DND-41 (cell line): Measurements from ENCODE around the gene SLC25A6.
"Not testable (repeated sequence)": the region's sequence is repeated elsewhere in the genome, so short reads cannot be mapped to it uniquely, and the experiment has no call there.

Source experiments
- ATAC-seq: fragments of 200-7000 bp; cut with Tn5 transposase; 3 replicates; pipeline ENCODE4 v1.9.1; 2021; ENCODE audit warnings: low read depth; ENCODE audit not compliant: insufficient read depth
- DNase-seq: peaks from one replicate; pipeline ENCODE4 v3.0.0-alpha.2; 2020
- H2AFZ ChIP-seq: 2 replicates; pipeline ENCODE4 v1.6.0; 2012; ENCODE audit warnings: low read depth, low read length
- H3K27ac ChIP-seq: 2 replicates; pipeline ENCODE4 v1.5.1; 2012; ENCODE audit warnings: low read length, inconsistent platforms
- H3K27me3 ChIP-seq: fragments of 200-600 bp; sonication (generic); 2 replicates; pipeline ENCODE4 v1.6.0; 2012; ENCODE audit warnings: low read length, mild to moderate bottlenecking, inconsistent platforms; ENCODE audit not compliant: insufficient read depth, poor library complexity
- H3K36me3 ChIP-seq: 2 replicates; pipeline ENCODE4 v1.5.1; 2012; ENCODE audit warnings: low read length, inconsistent platforms; ENCODE audit not compliant: insufficient read depth
- H3K4me1 ChIP-seq: 2 replicates; pipeline ENCODE4 v1.5.1; 2012; ENCODE audit warnings: mild to moderate bottlenecking, low read length; ENCODE audit not compliant: insufficient read depth
- H3K4me2 ChIP-seq: 2 replicates; pipeline ENCODE4 v1.6.0; 2012; ENCODE audit warnings: mild to moderate bottlenecking, moderate library complexity, low read length, inconsistent platforms; ENCODE audit not compliant: insufficient read depth
- H3K4me3 ChIP-seq, 2 experiments: fragments of 200-600 bp in 1 of 2; shearing (Covaris generic) in 1 of 2; 2 replicates each; pipeline ENCODE4 v1.5.1; 2012 to 2016; ENCODE audit warnings: inconsistent platforms in 2 of 2, low read length in 2 of 2, mild to moderate bottlenecking in 2 of 2, low read depth in 1 of 2, moderate library complexity in 1 of 2
- H3K79me2 ChIP-seq: 2 replicates; pipeline ENCODE4 v1.6.0; 2012; ENCODE audit warnings: low read length, inconsistent platforms; ENCODE audit not compliant: insufficient read depth
- H3K9ac ChIP-seq: 2 replicates; pipeline ENCODE4 v1.6.0; 2012; ENCODE audit warnings: low read depth, mild to moderate bottlenecking, inconsistent platforms, low read length, moderate library complexity
- H3K9me3 ChIP-seq: 2 replicates; pipeline ENCODE4 v1.5.1; 2012; ENCODE audit warnings: low read length, moderate library complexity, mild to moderate bottlenecking, inconsistent platforms; ENCODE audit not compliant: insufficient read depth, severe bottlenecking
- H4K20me1 ChIP-seq: 2 replicates; pipeline ENCODE4 v1.6.0; 2012; ENCODE audit warnings: low read length; ENCODE audit not compliant: insufficient read depth
- EZH2 ChIP-seq: IDR thresholded peaks from 3 replicates; pipeline ENCODE4 v1.6.1; 2012; ENCODE audit warnings: borderline replicate concordance, low read depth, mild to moderate bottlenecking, moderate library complexity, low read length, inconsistent platforms; ENCODE audit not compliant: severe bottlenecking
- TF ChIP-seq, protein P1 (sequence below): IDR thresholded peaks from 2 replicates; pipeline ENCODE4 v1.5.1; 2012; ENCODE audit warnings: borderline replicate concordance, low read length, moderate library complexity, mild to moderate bottlenecking; ENCODE audit not compliant: poor library complexity, severe bottlenecking; ENCODE audit errors: extremely low read depth

Gene SLC25A6

DNA sequence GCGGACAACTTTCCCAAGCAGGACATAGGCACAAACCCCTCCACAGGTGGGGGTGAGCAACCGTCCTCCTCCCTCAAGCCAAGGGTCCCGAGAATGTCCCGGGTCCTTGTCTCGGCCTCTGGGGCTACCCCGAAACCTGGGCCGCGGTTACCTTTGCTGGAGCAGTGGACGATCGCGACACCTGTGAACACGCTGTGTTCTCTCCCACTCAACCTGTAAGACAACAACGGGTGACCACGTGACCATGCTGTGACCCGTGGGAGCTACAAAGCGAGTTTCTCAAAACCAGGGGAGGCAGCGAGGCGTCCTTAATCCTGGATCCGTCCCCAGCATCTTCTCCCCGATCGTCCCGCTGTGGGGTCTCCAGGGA is 42.9 kb upstream of the SLC25A6 start:
- ATAC-seq (no peak), DNase-seq (no peak)
- Histone ChIP-seq H3K4me2 (no peak overlapping the region), H3K9me3 (no peaks in the 10 kb centered on the region), H3K4me1 (no peaks in the 10 kb centered on the region), H4K20me1 (peaks cover 2% of the 10 kb centered on the region; the same call in 1 of the 2 replicates), H3K4me3 (no peak overlapping the region), H3K79me2 (no peaks in the 10 kb centered on the region), H3K9ac (no peak overlapping the region), H2AFZ (no peak overlapping the region), H3K27ac (no peak overlapping the region), H3K36me3 (peaks cover 61% of the 10 kb centered on the region), H3K27me3 (no peaks in the 10 kb centered on the region)
- no peak for TF ChIP-seq EZH2
- TF ChIP-seq, protein P1, sequence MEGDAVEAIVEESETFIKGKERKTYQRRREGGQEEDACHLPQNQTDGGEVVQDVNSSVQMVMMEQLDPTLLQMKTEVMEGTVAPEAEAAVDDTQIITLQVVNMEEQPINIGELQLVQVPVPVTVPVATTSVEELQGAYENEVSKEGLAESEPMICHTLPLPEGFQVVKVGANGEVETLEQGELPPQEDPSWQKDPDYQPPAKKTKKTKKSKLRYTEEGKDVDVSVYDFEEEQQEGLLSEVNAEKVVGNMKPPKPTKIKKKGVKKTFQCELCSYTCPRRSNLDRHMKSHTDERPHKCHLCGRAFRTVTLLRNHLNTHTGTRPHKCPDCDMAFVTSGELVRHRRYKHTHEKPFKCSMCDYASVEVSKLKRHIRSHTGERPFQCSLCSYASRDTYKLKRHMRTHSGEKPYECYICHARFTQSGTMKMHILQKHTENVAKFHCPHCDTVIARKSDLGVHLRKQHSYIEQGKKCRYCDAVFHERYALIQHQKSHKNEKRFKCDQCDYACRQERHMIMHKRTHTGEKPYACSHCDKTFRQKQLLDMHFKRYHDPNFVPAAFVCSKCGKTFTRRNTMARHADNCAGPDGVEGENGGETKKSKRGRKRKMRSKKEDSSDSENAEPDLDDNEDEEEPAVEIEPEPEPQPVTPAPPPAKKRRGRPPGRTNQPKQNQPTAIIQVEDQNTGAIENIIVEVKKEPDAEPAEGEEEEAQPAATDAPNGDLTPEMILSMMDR = no peak

DNA sequence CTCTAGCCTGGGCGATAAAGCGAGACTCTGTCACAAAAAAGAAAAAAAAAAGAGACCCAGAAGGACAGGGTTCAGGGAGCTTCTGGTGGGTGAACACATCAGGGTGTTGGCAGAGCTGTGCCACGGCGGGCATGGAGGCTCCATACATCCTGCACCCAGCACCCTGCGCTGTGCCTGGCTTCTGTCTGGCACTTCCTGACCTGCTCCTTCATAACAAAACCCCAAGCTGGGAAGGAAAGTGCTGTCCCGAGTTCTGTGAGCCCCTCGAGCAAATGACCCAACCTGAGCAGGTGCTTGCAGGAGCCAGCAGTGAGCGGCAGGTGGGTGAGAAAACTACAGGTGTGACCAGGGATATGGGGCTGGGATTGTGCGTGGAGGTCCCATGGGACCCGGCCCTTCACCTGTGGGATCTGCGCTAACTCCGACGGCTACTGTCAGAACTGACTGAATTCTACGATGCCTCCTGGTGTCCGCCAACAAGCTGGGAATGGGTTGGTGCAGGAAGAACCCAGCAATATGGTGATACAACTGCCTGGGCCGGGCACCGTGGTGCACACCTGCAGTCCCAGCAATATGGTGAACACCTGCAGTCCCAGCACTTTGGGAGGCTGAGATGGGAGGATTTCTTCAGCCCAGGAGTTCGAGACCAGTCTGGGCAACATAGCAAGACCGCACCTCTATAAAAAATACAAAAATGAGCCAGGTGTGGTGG is 41.9 kb upstream of the SLC25A6 start:
- H3K27me3 ChIP-seq = no peaks in the 10 kb centered on the region
- H3K9me3 ChIP-seq = no peaks in the 10 kb centered on the region
- H3K4me1 ChIP-seq = no peaks in the 10 kb centered on the region
- no peaks in the 10 kb centered on the region for H3K79me2 ChIP-seq
- H3K27ac ChIP-seq = no peak overlapping the region
- peaks cover 50% of the 10 kb centered on the region for H3K36me3 ChIP-seq
- no peak overlapping the region for H3K4me2 ChIP-seq
- H3K4me3 ChIP-seq = no peak overlapping the region
- ATAC-seq (no peak), DNase-seq (no peak)
- peaks cover 2% of the 10 kb centered on the region; the same call in 1 of the 2 replicates for H4K20me1 ChIP-seq
- no peak overlapping the region for H2AFZ ChIP-seq
- TF ChIP-seq EZH2 = no peak
- H3K9ac ChIP-seq = no peak overlapping the region

DNA sequence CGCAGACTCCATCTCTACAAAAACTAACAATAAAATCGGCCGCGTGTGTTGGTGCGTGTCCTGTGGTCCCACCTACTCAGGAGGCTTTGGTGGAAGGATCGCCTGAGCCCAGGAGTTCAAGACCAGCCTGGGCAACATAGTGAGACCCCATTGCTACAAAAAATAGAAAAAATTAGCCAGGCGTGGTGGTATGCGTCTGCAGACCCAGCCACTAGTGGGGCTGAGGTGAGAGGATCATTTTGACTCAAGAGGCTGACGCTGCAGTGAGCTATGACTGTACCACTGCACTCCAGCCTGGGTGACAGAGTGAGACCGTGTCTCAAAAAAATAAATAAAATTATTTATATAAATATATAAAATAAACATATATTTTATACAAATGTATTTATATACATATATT is 38.5 kb upstream of the SLC25A6 start:
- ATAC-seq (no peak), DNase-seq (no peak)
- TF ChIP-seq, protein P1 = no peak
- TF ChIP-seq EZH2 = no peak
- Histone ChIP-seq H2AFZ (no peak overlapping the region), H3K4me1 (no peaks in the 10 kb centered on the region), H3K79me2 (no peaks in the 10 kb centered on the region), H4K20me1 (peaks cover 2% of the 10 kb centered on the region; the same call in 1 of the 2 replicates), H3K27me3 (no peaks in the 10 kb centered on the region), H3K4me2 (no peak overlapping the region), H3K9ac (no peak overlapping the region), H3K9me3 (no peaks in the 10 kb centered on the region), H3K4me3 (no peak overlapping the region), H3K27ac (no peak overlapping the region), H3K36me3 (peaks cover 45% of the 10 kb centered on the region)

DNA sequence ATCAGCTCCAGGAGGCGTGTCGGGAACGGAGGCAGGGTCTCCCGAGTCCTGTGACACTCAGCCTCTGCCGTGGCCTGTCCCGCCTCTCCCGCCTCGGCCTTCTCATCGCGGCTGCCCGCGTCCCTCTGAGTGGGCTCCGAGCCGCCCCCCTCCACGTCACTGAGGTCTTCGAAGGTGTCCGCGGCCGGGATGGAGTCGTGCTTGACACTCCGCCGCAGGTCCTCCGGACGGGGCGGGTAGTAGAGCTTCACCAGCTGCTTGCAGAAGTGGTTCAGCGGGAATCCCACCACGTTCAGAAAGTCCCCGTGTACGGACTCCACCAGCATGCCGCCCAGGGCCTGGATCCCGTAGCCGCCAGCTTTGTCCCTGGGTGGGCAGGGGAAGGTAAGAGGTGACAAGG is 35.8 kb upstream of the SLC25A6 start:
- peaks cover 12% of the 10 kb centered on the region for H3K9me3 ChIP-seq
- DNase-seq (no peak), ATAC-seq (no peak)
- no peaks in the 10 kb centered on the region for H3K27me3 ChIP-seq
- H2AFZ ChIP-seq = no peak overlapping the region
- no peaks in the 10 kb centered on the region for H4K20me1 ChIP-seq
- H3K4me2 ChIP-seq = no peak overlapping the region
- no peaks in the 10 kb centered on the region for H3K79me2 ChIP-seq
- H3K9ac ChIP-seq = no peak overlapping the region
- peaks cover 54% of the 10 kb centered on the region for H3K36me3 ChIP-seq
- H3K4me3 ChIP-seq = no peak overlapping the region
- no peak for TF ChIP-seq EZH2
- TF ChIP-seq, protein P1 = no peak
- no peak overlapping the region for H3K27ac ChIP-seq
- H3K4me1 ChIP-seq = no peaks in the 10 kb centered on the region

DNA sequence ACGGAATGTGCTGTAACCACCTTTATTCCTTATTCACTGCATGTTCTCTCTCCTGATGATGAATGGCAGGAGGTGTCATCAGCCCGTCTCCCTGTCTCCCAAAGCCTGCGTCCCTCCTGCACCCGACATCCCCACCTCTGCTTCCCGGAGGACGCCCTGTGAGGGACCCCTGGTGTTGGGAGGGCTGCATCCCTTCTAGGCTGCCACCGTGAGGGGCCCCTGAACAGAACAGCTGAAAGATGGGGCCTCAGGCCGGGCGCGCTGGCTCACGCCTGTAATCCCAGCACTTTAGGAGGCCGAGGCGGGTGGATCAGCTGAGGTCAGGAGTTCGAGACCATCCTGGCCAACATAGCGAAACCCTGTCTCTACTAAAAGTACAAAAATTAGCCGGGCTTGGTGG is 34.4 kb upstream of the SLC25A6 start:
- H4K20me1 ChIP-seq, H3K27ac ChIP-seq, H3K4me1 ChIP-seq, H3K4me2 ChIP-seq, ATAC-seq, DNase-seq, H3K27me3 ChIP-seq, H3K9ac ChIP-seq, H3K79me2 ChIP-seq, H2AFZ ChIP-seq, H3K4me3 ChIP-seq: not testable (repeated sequence)
- H3K36me3 ChIP-seq = peaks cover 61% of the 10 kb centered on the region
- peaks cover 26% of the 10 kb centered on the region for H3K9me3 ChIP-seq
